K562 (cell line): ENCODE measurements around the gene PAPSS2. TPM values are rescaled to one million over a fixed set of nuclear protein-coding genes. Genes with fewer than 3 reads are reported as not detected.

Experiments used
- ATAC-seq: fragments of 200-7000 bp; cut with Tn5 transposase; 3 replicates; pipeline ENCODE4 v1.9.1; 2020; ENCODE audit warnings: moderate library complexity
- BruUV-seq: library from RNA; stranded (reverse); fragments of 400-500 nt; replicated peaks from 2 replicates; lab custom pipeline; 2021; lab: Mats Ljungman, UMichigan
- CTCF ChIA-PET: fragments of 300-600 bp; formaldehyde crosslinking; extraction: SDS; loops from one replicate; lab custom pipeline; 2021; ENCODE audit warnings: low intra/inter-chr PET ratio; lab: Yijun Ruan, JAX
- POLR2A ChIA-PET: fragments of 300-600, 350-650 bp; sonication (Branson Sonifier 250); formaldehyde crosslinking; extraction: SDS; loops from one replicate; lab custom pipeline; 2021; ENCODE audit warnings: antibody characterized with exemption, inconsistent platforms; lab: Yijun Ruan, JAX
- DNase-seq, 4 experiments: peaks; one replicate each; pipeline versions ENCODE4 v3.0.0 to v3.0.0-alpha.2; 2011 to 2018; ENCODE audit warnings: low spot score in 3 of 4, mixed read lengths in 3 of 4; ENCODE audit errors: extremely low read depth in 1 of 4
- FAIRE-seq: peaks from 2 replicates; lab custom pipeline; 2011; peaks lifted over from hg19 to GRCh38; lab: Jason Lieb, UNC
- H2AFZ ChIP-seq: 2 replicates; pipeline ENCODE4 v1.6.0; 2011; ENCODE audit warnings: low read depth, low read length, control low read depth, inconsistent platforms
- H3K27ac ChIP-seq: fragments of 200-600 bp; 3 replicates; pipeline ENCODE4 v1.8.0; 2011; ENCODE audit warnings: low read depth, mild to moderate bottlenecking, control low read depth, inconsistent platforms, low read length, moderate library complexity, mixed read lengths; ENCODE audit errors: extremely low read depth
- H3K27me3 ChIP-seq, 2 experiments: fragments of 300-600 bp in 1 of 2; 2 replicates in 1 of 2; 3 replicates in 1 of 2; pipeline versions ENCODE4 v1.6.0 to v1.8.0; 2011; ENCODE audit warnings: inconsistent platforms in 2 of 2, low read length in 2 of 2, mild to moderate bottlenecking in 1 of 2, mixed read lengths in 1 of 2, moderate library complexity in 1 of 2; ENCODE audit not compliant: control insufficient read depth in 2 of 2, insufficient read depth in 2 of 2
- H3K36me3 ChIP-seq: fragments of 300-600 bp; 3 replicates; pipeline ENCODE4 v1.8.0; 2011; ENCODE audit warnings: mild to moderate bottlenecking, low read length, inconsistent platforms; ENCODE audit not compliant: control insufficient read depth, insufficient read depth
- H3K4me1 ChIP-seq, 2 experiments: fragments of 200-600 bp in 1 of 2; replicated peaks in 1 of 2; 2 replicates in 1 of 2; 3 replicates in 1 of 2; pipeline versions ENCODE4 v1.5.1 to v1.8.0; 2011; ENCODE audit warnings: inconsistent platforms in 2 of 2, low read length in 2 of 2, mild to moderate bottlenecking in 1 of 2, mixed read lengths in 1 of 2, moderate library complexity in 1 of 2; ENCODE audit not compliant: control insufficient read depth in 2 of 2, insufficient read depth in 2 of 2
- H3K4me2 ChIP-seq: 2 replicates; pipeline ENCODE4 v1.6.1; 2011; ENCODE audit warnings: low read length, control low read depth, inconsistent platforms, mixed read lengths; ENCODE audit not compliant: insufficient read depth
- H3K4me3 ChIP-seq: fragments of 200-600 bp; sonication (generic), shearing (Covaris generic); 2 replicates; pipeline ENCODE4 v1.5.1; 2016; ENCODE audit warnings: control low read depth, inconsistent platforms
- H3K79me2 ChIP-seq: fragments of 200-600 bp; 3 replicates; pipeline ENCODE4 v1.8.0; 2011; ENCODE audit warnings: low read length, inconsistent platforms; ENCODE audit not compliant: control insufficient read depth, insufficient read depth
- H3K9ac ChIP-seq, 2 experiments: 2 replicates each; pipeline versions ENCODE4 v1.6.0 to v1.6.1; 2011; ENCODE audit warnings: low read depth in 2 of 2, low read length in 2 of 2, control low read depth in 1 of 2, inconsistent platforms in 1 of 2, mild to moderate bottlenecking in 1 of 2, mixed read lengths in 1 of 2; ENCODE audit not compliant: insufficient read depth in 1 of 2
- H3K9me1 ChIP-seq: one replicate; pipeline ENCODE4 v1.6.0; 2011; ENCODE audit warnings: inconsistent platforms, mild to moderate bottlenecking, low read length, moderate library complexity; ENCODE audit not compliant: control insufficient read depth, insufficient read depth
- H3K9me3 ChIP-seq: replicated peaks from 2 replicates; pipeline ENCODE4 v1.5.1; 2011; ENCODE audit warnings: low read depth, low read length, inconsistent platforms; ENCODE audit not compliant: control insufficient read depth, insufficient read depth
- H4K20me1 ChIP-seq: replicated peaks from 2 replicates; pipeline ENCODE4 v1.6.1; 2011; ENCODE audit warnings: low read length, inconsistent platforms, mixed read lengths; ENCODE audit not compliant: control insufficient read depth, insufficient read depth
- C11orf30 ChIP-seq: fragments of 450-650 bp; IDR thresholded peaks from 2 replicates; pipeline ENCODE4 v1.6.1; 2016; ENCODE audit warnings: low read depth, mild to moderate bottlenecking
- GABPB2 ChIP-seq: fragments of 250-450 bp; sonication (Bioruptor Pico); conservative IDR thresholded peaks from 2 replicates; pipeline ENCODE4 v1.5.1; 2021; ENCODE audit warnings: mild to moderate bottlenecking
- MAFF ChIP-seq: IDR thresholded peaks from 2 replicates; pipeline ENCODE4 v1.6.1; 2012; ENCODE audit warnings: low read length, improper control_type of control experiment
- MAFG ChIP-seq: fragments of 450-650 bp; conservative IDR thresholded peaks from 2 replicates; pipeline ENCODE4 v1.6.1; 2016; ENCODE audit warnings: missing genetic modification characterization, missing compliant biosample characterization
- MAFK ChIP-seq: IDR thresholded peaks from 2 replicates; pipeline ENCODE4 v1.6.1; 2011; ENCODE audit warnings: low read length, improper control_type of control experiment
- NFE2 ChIP-seq: IDR thresholded peaks from 2 replicates; pipeline ENCODE4 v1.6.1; 2014; ENCODE audit warnings: antibody characterized with exemption, low read depth
- NFE2L1 ChIP-seq: fragments of 450-650 bp; IDR thresholded peaks from 2 replicates; pipeline ENCODE4 v1.6.1; 2016; ENCODE audit warnings: missing genetic modification characterization, low read depth, mild to moderate bottlenecking, missing compliant biosample characterization, moderate library complexity, borderline replicate concordance
- THRB ChIP-seq: fragments of 450-650 bp; formaldehyde crosslinking; conservative IDR thresholded peaks from 2 replicates; pipeline ENCODE4 v1.4.0; 2022; ENCODE audit warnings: mild to moderate bottlenecking, missing genetic modification characterization
- ZNF316 ChIP-seq: fragments of 450-650 bp; IDR thresholded peaks from 2 replicates; pipeline ENCODE4 v1.6.1; 2016
- ZNF407 ChIP-seq: fragments of 450-650 bp; IDR thresholded peaks from 2 replicates; pipeline ENCODE4 v1.6.1; 2016; ENCODE audit warnings: low read depth
- ZNF561 ChIP-seq: fragments of 450-650 bp; formaldehyde crosslinking; conservative IDR thresholded peaks from 2 replicates; pipeline ENCODE4 v1.4.0; 2020; ENCODE audit warnings: mild to moderate bottlenecking, moderate library complexity
- in situ Hi-C: fragments of 300-500 bp; cut with MboI; formaldehyde crosslinking; loops from 4 replicates; pipeline ENCODE4 v1.15.0; 2018; ENCODE audit warnings: inconsistent platforms, mixed read lengths
- intact Hi-C: fragments of 100-400 bp; cut with micrococcal nuclease; formaldehyde crosslinking; loops from 2 replicates; pipeline ENCODE4 v1.14.2; 2022
- polyA plus RNA-seq, 8 experiments: library from polyadenylated mRNA; depleted of rRNA in 4 of 8; stranded (reverse) in 5 of 8; unstranded in 3 of 8; fragments of >200 nt; fragmentation: Nextera tagmentation in 2 of 8; fragmentation: Illumina TruSeq in 1 of 8; extraction: Ambion mirVana in 2 of 8; extraction: Trizol in 1 of 8; gene quantifications; 2 replicates each; pipeline versions ENCODE4 v1.2.1 to v1.2.3, GENCODE V29; 2011 to 2014; ENCODE audit warnings: inconsistent platforms in 1 of 8, missing spikeins in 1 of 8
- total RNA-seq, 7 experiments: library from RNA; depleted of rRNA in 6 of 7; stranded (reverse); fragments of >200 nt in 6 of 7; fragmentation: Illumina TruSeq in 2 of 7; extraction: Trizol in 2 of 7; gene quantifications; 2 replicates each; pipeline versions ENCODE4 v1.2.1 to v1.2.3, GENCODE V29; 2011 to 2021; ENCODE audit warnings: low replicate concordance in 1 of 7

Gene PAPSS2
- total and polyA plus RNA-seq, 9 of the 15 experiments (the other 6 are each of a cell fraction or from before 2014, with no cell fraction given), result 0.01 to 0.29 TPM; not detected in 7

GRCh38 chr10:87705339-87705738, 45.7 kb downstream of the PAPSS2 start:
- no peak for FAIRE-seq
- Histone ChIP-seq H3K4me3 (no peak overlapping the region), H3K36me3 (no peaks in the 10 kb centered on the region), H3K9ac (no peak overlapping the region), H3K27ac (no peak overlapping the region), H3K27me3 (peaks cover 3 to 15% of the 10 kb centered on the region in 2 experiments), H3K9me1 (no peaks in the 10 kb centered on the region), H4K20me1 (no peaks in the 10 kb centered on the region), H3K4me2 (no peak overlapping the region), H3K79me2 (no peaks in the 10 kb centered on the region), H2AFZ (no peak overlapping the region), H3K9me3 (no peaks in the 10 kb centered on the region), H3K4me1 (no peaks in the 10 kb centered on the region)
- BruUV-seq, result no TSS peak
- intact Hi-C loops, result no loop called here
- POLR2A ChIA-PET, result no interaction called here
- CTCF ChIA-PET, result no interaction called here
- in situ Hi-C loops, result no loop called here
- ATAC-seq, result no peak
- TF ChIP-seq MAFK, result peak; percentile 63; the same call in 1 of the 2 replicates
- TF ChIP-seq THRB (CRISPR knock-in tag), result no peak
- TF ChIP-seq NFE2L1, result peak; percentile 53; the same call in 1 of the 2 replicates
- no peak for TF ChIP-seq ZNF407
- TF ChIP-seq MAFF, result peak; percentile 71
- TF ChIP-seq GABPB2 (CRISPR knock-in tag), result no peak
- TF ChIP-seq NFE2, result peak; percentile 73
- no peak for TF ChIP-seq ZNF561 (CRISPR knock-in tag)
- TF ChIP-seq C11orf30, result peak; percentile 63; the same call in 1 of the 2 replicates
- peak; percentile 79 for TF ChIP-seq ZNF316
- peak; percentile 83 for TF ChIP-seq MAFG (tag)
- no peak for DNase-seq
